Kidney capillary endothelial cell (primary cell): ENCODE data around the gene RALGDS.
A peak's percentile ranks its signal among the peaks of the same experiment; 100 is the strongest.
"Not testable (repeated sequence)": the region's sequence is repeated elsewhere in the genome, so short reads cannot be mapped to it uniquely, and the experiment has no call there.

Experiments used
- DNase-seq: peaks from one replicate; pipeline ENCODE4 v3.0.0-alpha.2; 2018; ENCODE audit warnings: low spot score

Gene RALGDS

GRCh38 chr9:133106511-133107244 is 14.4 kb downstream of the RALGDS start:
- no peak for DNase-seq

- DNase-seq: no peak
These were observed 15.6 kb downstream of the RALGDS start for GRCh38 chr9:133105461-133105770.

- no peak for DNase-seq
These were observed 16.2 kb downstream of the RALGDS start for GRCh38 chr9:133104718-133105460.

GRCh38 chr9:133103987-133104505 is 17.0 kb downstream of the RALGDS start:
- no peak for DNase-seq

- peak; percentile 53 for DNase-seq
These were observed 17.7 kb downstream of the RALGDS start for GRCh38 chr9:133103183-133103986.

- DNase-seq: no peak
These were observed 18.6 kb downstream of the RALGDS start for GRCh38 chr9:133102190-133103021.

- DNase-seq: no peak
These were observed 19.5 kb downstream of the RALGDS start for GRCh38 chr9:133101356-133102189.

GRCh38 chr9:133100506-133101355 is 20.3 kb downstream of the RALGDS start:
- DNase-seq: no peak

- DNase-seq: no peak
These were observed 21.1 kb downstream of the RALGDS start for GRCh38 chr9:133099726-133100505.

GRCh38 chr9:133098871-133099270 is 22.2 kb downstream of the RALGDS start:
- no peak for DNase-seq

GRCh38 chr9:133098104-133098754 is 22.8 kb downstream of the RALGDS start:
- DNase-seq: no peak

- no peak for DNase-seq
These were observed 26.1 kb downstream of the RALGDS start for GRCh38 chr9:133094842-133095393.

GRCh38 chr9:133094351-133094750 is 26.7 kb downstream of the RALGDS start:
- DNase-seq: not testable (repeated sequence)

- no peak for DNase-seq
These were observed 30.2 kb downstream of the RALGDS start for GRCh38 chr9:133090752-133091385.

GRCh38 chr9:133090187-133090586 is 30.9 kb downstream of the RALGDS start:
- DNase-seq: no peak

- DNase-seq: no peak
These were observed 31.8 kb downstream of the RALGDS start for GRCh38 chr9:133089271-133089671.

GRCh38 chr9:133088756-133089155 is 32.3 kb downstream of the RALGDS start:
- DNase-seq: no peak
